ENCODE measurements around the gene CELF4. TPM values are rescaled to one million over a fixed set of nuclear protein-coding genes. Genes with fewer than 3 reads are reported as not detected.

CELF4 gene
- total and polyA plus RNA-seq, 12 donors = 0.42 to 16.9 (median 3.9) TPM; not detected in 1

DNA sequence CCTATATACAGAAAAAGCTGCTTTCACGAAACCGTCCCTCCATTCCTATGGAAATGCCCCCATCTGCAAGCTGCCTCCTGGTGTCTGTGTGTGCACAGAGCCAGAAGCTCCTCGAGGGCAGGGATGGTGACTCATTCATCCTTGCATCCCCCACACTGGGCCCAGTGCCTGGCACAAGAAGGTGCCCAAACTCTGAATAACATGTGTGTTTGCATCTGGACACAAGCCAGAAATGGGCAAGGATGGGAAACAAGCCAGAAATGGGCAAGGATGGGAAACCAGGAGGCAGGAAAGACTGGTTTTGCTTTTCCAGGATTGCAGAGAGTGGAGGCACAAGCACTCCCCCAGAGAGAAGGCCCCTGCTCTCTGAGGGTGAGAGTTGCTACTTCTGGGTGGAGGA lies 313.9 kb downstream of the CELF4 start:
- DNase-seq = no peak
- no peak overlapping the region for H3K27ac ChIP-seq
- intact Hi-C loops (cut with DNase I) = no loop called here
- 64 to 76% (median 72%) methylated on average over 3 of the region's 3 CpGs for WGBS, 4 donors
- H3K36me3 ChIP-seq (replicated peaks in 1 of 2) = no peaks in the 10 kb centered on the region
- H3K27me3 ChIP-seq = peaks cover 19% of the 10 kb centered on the region
- no peaks in the 10 kb centered on the region for H3K9me3 ChIP-seq (replicated peaks in 1 of 3)
- no peak for TF ChIP-seq POLR2A (IDR thresholded peaks at IDR 0.05)
- TF ChIP-seq, protein P1, sequence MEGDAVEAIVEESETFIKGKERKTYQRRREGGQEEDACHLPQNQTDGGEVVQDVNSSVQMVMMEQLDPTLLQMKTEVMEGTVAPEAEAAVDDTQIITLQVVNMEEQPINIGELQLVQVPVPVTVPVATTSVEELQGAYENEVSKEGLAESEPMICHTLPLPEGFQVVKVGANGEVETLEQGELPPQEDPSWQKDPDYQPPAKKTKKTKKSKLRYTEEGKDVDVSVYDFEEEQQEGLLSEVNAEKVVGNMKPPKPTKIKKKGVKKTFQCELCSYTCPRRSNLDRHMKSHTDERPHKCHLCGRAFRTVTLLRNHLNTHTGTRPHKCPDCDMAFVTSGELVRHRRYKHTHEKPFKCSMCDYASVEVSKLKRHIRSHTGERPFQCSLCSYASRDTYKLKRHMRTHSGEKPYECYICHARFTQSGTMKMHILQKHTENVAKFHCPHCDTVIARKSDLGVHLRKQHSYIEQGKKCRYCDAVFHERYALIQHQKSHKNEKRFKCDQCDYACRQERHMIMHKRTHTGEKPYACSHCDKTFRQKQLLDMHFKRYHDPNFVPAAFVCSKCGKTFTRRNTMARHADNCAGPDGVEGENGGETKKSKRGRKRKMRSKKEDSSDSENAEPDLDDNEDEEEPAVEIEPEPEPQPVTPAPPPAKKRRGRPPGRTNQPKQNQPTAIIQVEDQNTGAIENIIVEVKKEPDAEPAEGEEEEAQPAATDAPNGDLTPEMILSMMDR (IDR thresholded peaks at IDR 0.05) = no peak
- H3K4me1 ChIP-seq (replicated peaks in 1 of 2) = peaks cover 0 to 4% of the 10 kb centered on the region in 2 donors
- H3K4me3 ChIP-seq = no peak overlapping the region

DNA sequence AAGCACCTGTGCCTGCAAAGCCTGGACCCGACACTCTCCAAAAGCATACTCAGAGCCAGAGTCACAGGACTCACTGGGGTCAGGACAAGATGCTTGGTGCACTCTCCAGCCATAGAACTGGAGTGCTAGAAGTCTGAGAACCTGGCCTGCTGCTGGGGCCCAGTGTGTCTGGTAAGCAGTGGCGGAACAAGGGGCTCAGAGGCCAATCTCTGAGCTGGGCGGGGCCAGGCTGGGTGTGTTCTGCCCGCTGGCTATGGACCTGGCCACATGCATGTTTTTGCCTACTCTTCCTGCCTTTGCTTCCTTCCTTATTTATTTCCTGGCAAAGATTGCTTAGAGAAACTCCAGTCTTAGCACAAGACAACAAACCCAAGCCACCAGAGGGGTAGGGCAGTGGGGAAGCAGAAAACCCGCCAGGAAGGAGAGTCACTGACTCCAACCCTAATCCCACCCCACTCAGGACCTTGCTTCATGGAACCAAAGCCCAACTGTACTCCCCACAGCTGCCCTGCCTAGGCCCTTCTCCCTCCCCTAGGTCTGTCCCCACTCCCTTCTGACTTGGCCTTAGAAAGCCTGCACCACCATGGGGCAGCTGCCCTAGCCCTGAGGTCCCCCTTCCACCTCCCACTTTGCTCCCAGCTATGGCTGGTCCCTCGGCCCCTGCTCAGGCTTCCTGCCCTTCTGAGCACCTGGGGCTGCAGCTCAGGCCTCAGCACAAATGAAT lies 315.5 kb downstream of the CELF4 start:
- TF ChIP-seq, protein P1 (IDR thresholded peaks at IDR 0.05) = no peak
- TF ChIP-seq POLR2A (IDR thresholded peaks at IDR 0.05) = no peak
- Histone ChIP-seq H3K4me3 (no peak overlapping the region), H3K36me3 (replicated peaks in 1 of 2) (no peaks in the 10 kb centered on the region), H3K4me1 (replicated peaks in 1 of 2) (peaks cover 0 to 4% of the 10 kb centered on the region in 2 donors), H3K27ac (no peak overlapping the region), H3K9me3 (replicated peaks in 1 of 3) (no peaks in the 10 kb centered on the region), H3K27me3 (peaks cover 19% of the 10 kb centered on the region)
- no peak for DNase-seq
- intact Hi-C loops (cut with DNase I) = loop anchor here in 1 of 2 donors (10.0 kb wide), 1 partner anchor 55 kb away; no protein-coding TSS in a partner anchor
- WGBS, 4 donors = 40 to 89% (median 87%) methylated on average over 4 to 6 of the region's 6 CpGs

DNA sequence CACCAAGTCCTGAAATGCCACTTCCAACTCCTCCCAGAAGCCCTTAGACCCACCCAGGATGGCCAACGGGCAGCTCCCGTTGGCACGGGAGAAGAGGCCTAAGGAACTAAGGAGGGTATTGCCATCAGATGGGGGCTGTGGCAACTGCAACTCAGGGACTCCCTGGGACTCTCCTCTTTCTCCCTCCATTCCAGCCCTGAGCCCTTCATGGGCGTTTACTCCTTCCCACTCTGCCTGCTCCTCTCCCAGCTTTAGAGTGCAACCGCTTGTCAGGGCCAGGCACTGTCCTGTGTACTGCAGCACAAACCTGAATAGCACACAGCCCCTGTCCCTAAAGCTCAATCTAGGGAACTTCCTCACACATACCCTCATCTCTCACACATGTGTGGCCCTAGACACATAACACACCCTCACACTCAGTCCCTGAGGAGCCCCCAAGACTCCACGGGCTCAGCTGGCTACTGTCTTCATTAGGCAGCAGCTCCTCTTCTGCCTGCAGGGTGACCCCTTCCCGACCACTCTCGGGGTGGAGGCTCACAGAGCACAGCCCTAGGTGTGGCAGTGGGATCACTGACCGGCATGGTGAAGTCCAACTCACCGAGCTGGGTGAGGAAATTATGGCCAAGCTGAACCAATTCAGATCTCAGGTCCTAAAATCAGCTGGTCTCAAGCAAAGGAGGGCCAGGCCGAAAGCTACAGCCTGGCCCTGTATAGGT lies 316.3 kb downstream of the CELF4 start:
- Histone ChIP-seq H3K27ac (no peak overlapping the region), H3K27me3 (peaks cover 23% of the 10 kb centered on the region), H3K9me3 (replicated peaks in 1 of 3) (no peaks in the 10 kb centered on the region), H3K36me3 (replicated peaks in 1 of 2) (no peaks in the 10 kb centered on the region), H3K4me3 (no peak overlapping the region), H3K4me1 (replicated peaks in 1 of 2) (peaks cover 0 to 3% of the 10 kb centered on the region in 2 donors)
- no peak for DNase-seq
- intact Hi-C loops (cut with DNase I) = loop anchor here in 1 of 2 donors (10.0 kb wide), 1 partner anchor 55 kb away; no protein-coding TSS in a partner anchor
- 77 to 83% (median 80%) methylated on average over 7 to 11 of the region's 11 CpGs for WGBS, 4 donors
- TF ChIP-seq, protein P1 (IDR thresholded peaks at IDR 0.05) = no peak
- no peak for TF ChIP-seq POLR2A (IDR thresholded peaks at IDR 0.05)

DNA sequence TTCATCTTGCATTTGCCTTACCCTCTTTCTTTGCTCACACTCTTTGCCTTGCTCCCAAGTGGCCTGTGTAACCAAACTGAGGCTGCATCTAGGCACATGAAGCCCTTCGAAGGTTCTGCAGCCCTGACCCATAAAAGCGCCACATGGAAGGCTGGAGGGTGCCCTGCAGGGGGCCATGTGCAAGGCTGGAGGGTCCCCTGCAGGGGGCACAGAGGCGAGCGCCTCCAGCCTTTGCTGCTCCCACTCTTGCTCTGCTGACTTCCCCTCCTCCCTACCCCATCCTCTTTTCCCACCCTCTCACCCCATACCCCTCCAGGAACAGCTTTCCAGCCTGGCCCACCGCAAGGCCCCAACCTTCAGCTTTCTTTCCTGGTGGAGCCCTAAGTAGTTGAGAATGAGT lies 317.3 kb downstream of the CELF4 start:
- WGBS, 4 donors = 76 to 91% (median 86%) methylated on average over 5 of the region's 5 CpGs
- no peaks in the 10 kb centered on the region for H3K4me1 ChIP-seq (replicated peaks in 1 of 2)
- H3K9me3 ChIP-seq (replicated peaks in 1 of 3) = no peaks in the 10 kb centered on the region
- H3K27me3 ChIP-seq = peaks cover 21% of the 10 kb centered on the region
- no peak overlapping the region for H3K4me3 ChIP-seq
- no peaks in the 10 kb centered on the region for H3K36me3 ChIP-seq (replicated peaks in 1 of 2)
- no peak for DNase-seq
- no peak overlapping the region for H3K27ac ChIP-seq
- TF ChIP-seq, protein P1 (IDR thresholded peaks at IDR 0.05) = no peak
- no peak for TF ChIP-seq POLR2A (IDR thresholded peaks at IDR 0.05)
- intact Hi-C loops (cut with DNase I) = loop anchor here in 1 of 2 donors (10.0 kb wide), 1 partner anchor 57 kb away; no protein-coding TSS in a partner anchor
